ENCODE measurements around the gene SRPRB.

GRCh38 chr3:133758964-133759739, 46.5 kb upstream of the SRPRB start:
- TF ChIP-seq EZH2 (IDR thresholded peaks at IDR 0.05; ENCODE audit: borderline replicate concordance, low read length) (no peak), CTCF (conservative IDR thresholded peaks at IDR 0.05 in 1 of 2, IDR thresholded peaks at IDR 0.05 in 1 of 2; ENCODE audit: extremely low read depth in 1 of 2, insufficient read depth in 1 of 2, low read depth in 1 of 2, low read length in 2 of 2) (no peak)

All from mammary epithelial cell (primary cell).